22Rv1 (cell line): ENCODE measurements around the gene DMD.

Experiments used
- ZFX ChIP-seq: fragments of 450-650 bp; IDR thresholded peaks from 2 replicates; pipeline ENCODE4 v1.6.1; 2017; ENCODE audit warnings: antibody characterized with exemption, borderline replicate concordance
- TF ChIP-seq, protein P1 (sequence below): fragments of 450-650 bp; IDR thresholded peaks from 2 replicates; pipeline ENCODE4 v1.5.1; 2017; ENCODE audit warnings: mild to moderate bottlenecking

DNA sequence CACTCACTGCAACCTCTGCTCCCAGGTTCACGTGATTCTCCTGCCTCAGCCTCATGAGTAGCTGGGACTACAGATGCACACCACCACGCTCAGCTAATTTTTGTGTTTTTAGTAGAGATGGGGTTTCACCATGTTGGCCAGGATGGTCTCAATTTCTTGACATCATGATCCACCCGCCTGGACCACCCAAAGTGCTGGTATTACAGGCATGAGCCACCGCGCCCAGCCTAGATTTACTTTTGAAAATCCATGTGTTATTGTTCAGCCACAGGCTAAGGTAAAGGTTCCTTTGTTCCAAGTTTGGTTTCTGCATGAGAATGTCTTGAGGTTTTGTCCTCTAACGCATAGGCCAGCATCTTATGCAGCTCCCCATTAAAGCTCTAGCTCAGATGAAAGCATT, 371.6 kb downstream of the DMD start:
- TF ChIP-seq, protein P1, sequence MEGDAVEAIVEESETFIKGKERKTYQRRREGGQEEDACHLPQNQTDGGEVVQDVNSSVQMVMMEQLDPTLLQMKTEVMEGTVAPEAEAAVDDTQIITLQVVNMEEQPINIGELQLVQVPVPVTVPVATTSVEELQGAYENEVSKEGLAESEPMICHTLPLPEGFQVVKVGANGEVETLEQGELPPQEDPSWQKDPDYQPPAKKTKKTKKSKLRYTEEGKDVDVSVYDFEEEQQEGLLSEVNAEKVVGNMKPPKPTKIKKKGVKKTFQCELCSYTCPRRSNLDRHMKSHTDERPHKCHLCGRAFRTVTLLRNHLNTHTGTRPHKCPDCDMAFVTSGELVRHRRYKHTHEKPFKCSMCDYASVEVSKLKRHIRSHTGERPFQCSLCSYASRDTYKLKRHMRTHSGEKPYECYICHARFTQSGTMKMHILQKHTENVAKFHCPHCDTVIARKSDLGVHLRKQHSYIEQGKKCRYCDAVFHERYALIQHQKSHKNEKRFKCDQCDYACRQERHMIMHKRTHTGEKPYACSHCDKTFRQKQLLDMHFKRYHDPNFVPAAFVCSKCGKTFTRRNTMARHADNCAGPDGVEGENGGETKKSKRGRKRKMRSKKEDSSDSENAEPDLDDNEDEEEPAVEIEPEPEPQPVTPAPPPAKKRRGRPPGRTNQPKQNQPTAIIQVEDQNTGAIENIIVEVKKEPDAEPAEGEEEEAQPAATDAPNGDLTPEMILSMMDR = no peak
- TF ChIP-seq ZFX = no peak
